ENCODE measurements around the gene ARHGEF3.
"Not testable (repeated sequence)": the region's sequence is repeated elsewhere in the genome, so short reads cannot be mapped to it uniquely, and the experiment has no call there.

Gene ARHGEF3

GRCh38 chr3:56732109-56732508 is 69.6 kb downstream of the ARHGEF3 start:
- POLR2A ChIA-PET = no interaction called here
- CTCF ChIA-PET = no interaction called here
- no peak for TF ChIP-seq CTCF (IDR thresholded peaks at IDR 0.05; ENCODE audit: insufficient read depth, low read length, missing control alignments)
- no peak overlapping the region for H3K4me3 ChIP-seq (ENCODE audit: low read depth, low read length)
- no peak for DNase-seq (ENCODE audit: low read depth, low spot score)

- DNase-seq (ENCODE audit: low read depth, low spot score) = no peak
- TF ChIP-seq CTCF (IDR thresholded peaks at IDR 0.05; ENCODE audit: insufficient read depth, low read length, missing control alignments) = no peak
- ChIA-PET CTCF (interaction anchor here (1.5 kb wide), 1 partner anchor 73 kb away, joined by 3 read pairs; no protein-coding TSS in a partner anchor), POLR2A (no interaction called here)
- H3K4me3 ChIP-seq (ENCODE audit: low read depth, low read length) = no peak overlapping the region
Observed at GRCh38 chr3:56725175-56725574, 76.6 kb downstream of the ARHGEF3 start.

GRCh38 chr3:56724676-56725075 is 77.1 kb downstream of the ARHGEF3 start:
- ChIA-PET POLR2A (no interaction called here), CTCF (interaction anchor here (1.0 to 1.5 kb wide), 2 partner anchors 14 to 74 kb away, joined by 3 read pairs; no protein-coding TSS in a partner anchor)
- no peak overlapping the region for H3K4me3 ChIP-seq (ENCODE audit: low read depth, low read length)
- DNase-seq (ENCODE audit: low read depth, low spot score) = no peak
- TF ChIP-seq CTCF (IDR thresholded peaks at IDR 0.05; ENCODE audit: insufficient read depth, low read length, missing control alignments) = no peak

GRCh38 chr3:56720849-56721248 is 80.9 kb downstream of the ARHGEF3 start:
- no peak for DNase-seq (ENCODE audit: low read depth, low spot score)
- H3K4me3 ChIP-seq (ENCODE audit: low read depth, low read length) = no peak overlapping the region
- POLR2A ChIA-PET = no interaction called here
- no peak for TF ChIP-seq CTCF (IDR thresholded peaks at IDR 0.05; ENCODE audit: insufficient read depth, low read length, missing control alignments)
- CTCF ChIA-PET = interaction anchor here (0.6 to 1.0 kb wide), 2 partner anchors 13 to 79 kb away, joined by 3 to 4 read pairs; no protein-coding TSS in a partner anchor

GRCh38 chr3:56718809-56719208 is 82.9 kb downstream of the ARHGEF3 start:
- H3K4me3 ChIP-seq (ENCODE audit: low read depth, low read length); POLR2A ChIA-PET; DNase-seq (ENCODE audit: low read depth, low spot score): not testable (repeated sequence)
- CTCF ChIA-PET = interaction anchor here (1.3 kb wide), 1 partner anchor 80 kb away, joined by 3 read pairs; no protein-coding TSS in a partner anchor

- no peak overlapping the region for H3K4me3 ChIP-seq (ENCODE audit: low read depth, low read length)
- DNase-seq (ENCODE audit: low read depth, low spot score) = no peak
- ChIA-PET CTCF (interaction anchor here (0.9 kb wide), 1 partner anchor 13 kb away, joined by 3 read pairs; no protein-coding TSS in a partner anchor), POLR2A (no interaction called here)
- TF ChIP-seq CTCF (IDR thresholded peaks at IDR 0.05; ENCODE audit: insufficient read depth, low read length, missing control alignments) = no peak
Observed at GRCh38 chr3:56711344-56711743, 90.4 kb downstream of the ARHGEF3 start.

GRCh38 chr3:56707412-56707811 is 94.3 kb downstream of the ARHGEF3 start:
- DNase-seq (ENCODE audit: low read depth, low spot score); POLR2A ChIA-PET; H3K4me3 ChIP-seq (ENCODE audit: low read depth, low read length): not testable (repeated sequence)
- CTCF ChIA-PET = interaction anchor here (0.5 to 3.1 kb wide), 6 partner anchors 11 to 288 kb away, joined by 3 to 26 read pairs (median 4); no protein-coding TSS in a partner anchor

All from AG04449 (cell line).